K562 (cell line): ENCODE results near the gene TIMM44. TPM values are rescaled to one million over a fixed set of nuclear protein-coding genes. Genes with fewer than 3 reads are reported as not detected.
"Not testable (repeated sequence)": the region's sequence is repeated elsewhere in the genome, so short reads cannot be mapped to it uniquely, and the experiment has no call there.

ENCODE experiments used
- ATAC-seq: fragments of 200-7000 bp; cut with Tn5 transposase; 3 replicates; pipeline ENCODE4 v1.9.1; 2020; ENCODE audit warnings: moderate library complexity
- BruUV-seq: library from RNA; stranded (reverse); fragments of 400-500 nt; replicated peaks from 2 replicates; lab custom pipeline; 2021; lab: Mats Ljungman, UMichigan
- CTCF ChIA-PET: fragments of 300-600 bp; formaldehyde crosslinking; extraction: SDS; loops from one replicate; lab custom pipeline; 2021; ENCODE audit warnings: low intra/inter-chr PET ratio; lab: Yijun Ruan, JAX
- POLR2A ChIA-PET: fragments of 300-600, 350-650 bp; sonication (Branson Sonifier 250); formaldehyde crosslinking; extraction: SDS; loops from one replicate; lab custom pipeline; 2021; ENCODE audit warnings: antibody characterized with exemption, inconsistent platforms; lab: Yijun Ruan, JAX
- DNase-seq, 4 experiments: peaks; one replicate each; pipeline versions ENCODE4 v3.0.0 to v3.0.0-alpha.2; 2011 to 2018; ENCODE audit warnings: low spot score in 3 of 4, mixed read lengths in 3 of 4; ENCODE audit errors: extremely low read depth in 1 of 4
- FAIRE-seq: peaks from 2 replicates; lab custom pipeline; 2011; peaks lifted over from hg19 to GRCh38; lab: Jason Lieb, UNC
- H2AFZ ChIP-seq: 2 replicates; pipeline ENCODE4 v1.6.0; 2011; ENCODE audit warnings: low read depth, low read length, control low read depth, inconsistent platforms
- H3K27ac ChIP-seq: fragments of 200-600 bp; 3 replicates; pipeline ENCODE4 v1.8.0; 2011; ENCODE audit warnings: low read depth, mild to moderate bottlenecking, control low read depth, inconsistent platforms, low read length, moderate library complexity, mixed read lengths; ENCODE audit errors: extremely low read depth
- H3K27me3 ChIP-seq, 2 experiments: fragments of 300-600 bp in 1 of 2; 2 replicates in 1 of 2; 3 replicates in 1 of 2; pipeline versions ENCODE4 v1.6.0 to v1.8.0; 2011; ENCODE audit warnings: inconsistent platforms in 2 of 2, low read length in 2 of 2, mild to moderate bottlenecking in 1 of 2, mixed read lengths in 1 of 2, moderate library complexity in 1 of 2; ENCODE audit not compliant: control insufficient read depth in 2 of 2, insufficient read depth in 2 of 2
- H3K36me3 ChIP-seq: fragments of 300-600 bp; 3 replicates; pipeline ENCODE4 v1.8.0; 2011; ENCODE audit warnings: mild to moderate bottlenecking, low read length, inconsistent platforms; ENCODE audit not compliant: control insufficient read depth, insufficient read depth
- H3K4me1 ChIP-seq, 2 experiments: fragments of 200-600 bp in 1 of 2; replicated peaks in 1 of 2; 2 replicates in 1 of 2; 3 replicates in 1 of 2; pipeline versions ENCODE4 v1.5.1 to v1.8.0; 2011; ENCODE audit warnings: inconsistent platforms in 2 of 2, low read length in 2 of 2, mild to moderate bottlenecking in 1 of 2, mixed read lengths in 1 of 2, moderate library complexity in 1 of 2; ENCODE audit not compliant: control insufficient read depth in 2 of 2, insufficient read depth in 2 of 2
- H3K4me2 ChIP-seq: 2 replicates; pipeline ENCODE4 v1.6.1; 2011; ENCODE audit warnings: low read length, control low read depth, inconsistent platforms, mixed read lengths; ENCODE audit not compliant: insufficient read depth
- H3K4me3 ChIP-seq: fragments of 200-600 bp; sonication (generic), shearing (Covaris generic); 2 replicates; pipeline ENCODE4 v1.5.1; 2016; ENCODE audit warnings: control low read depth, inconsistent platforms
- H3K79me2 ChIP-seq: fragments of 200-600 bp; 3 replicates; pipeline ENCODE4 v1.8.0; 2011; ENCODE audit warnings: low read length, inconsistent platforms; ENCODE audit not compliant: control insufficient read depth, insufficient read depth
- H3K9ac ChIP-seq, 2 experiments: 2 replicates each; pipeline versions ENCODE4 v1.6.0 to v1.6.1; 2011; ENCODE audit warnings: low read depth in 2 of 2, low read length in 2 of 2, control low read depth in 1 of 2, inconsistent platforms in 1 of 2, mild to moderate bottlenecking in 1 of 2, mixed read lengths in 1 of 2; ENCODE audit not compliant: insufficient read depth in 1 of 2
- H3K9me1 ChIP-seq: one replicate; pipeline ENCODE4 v1.6.0; 2011; ENCODE audit warnings: inconsistent platforms, mild to moderate bottlenecking, low read length, moderate library complexity; ENCODE audit not compliant: control insufficient read depth, insufficient read depth
- H3K9me3 ChIP-seq: replicated peaks from 2 replicates; pipeline ENCODE4 v1.5.1; 2011; ENCODE audit warnings: low read depth, low read length, inconsistent platforms; ENCODE audit not compliant: control insufficient read depth, insufficient read depth
- H4K20me1 ChIP-seq: replicated peaks from 2 replicates; pipeline ENCODE4 v1.6.1; 2011; ENCODE audit warnings: low read length, inconsistent platforms, mixed read lengths; ENCODE audit not compliant: control insufficient read depth, insufficient read depth
- BHLHE40 ChIP-seq: IDR thresholded peaks from 2 replicates; pipeline ENCODE4 v1.6.1; 2011; ENCODE audit warnings: low read length, improper control_type of control experiment
- FOSL1 ChIP-seq: fragments of 200-800 bp; sonication (Bioruptor generic); conservative IDR thresholded peaks from 2 replicates; pipeline ENCODE4 v1.6.1; 2016; ENCODE audit warnings: missing genetic modification characterization, missing compliant biosample characterization
- JUN ChIP-seq, 2 experiments: sonication (generic) in 1 of 2; formaldehyde crosslinking in 1 of 2; IDR thresholded peaks; 2 replicates each; pipeline versions ENCODE4 v1.6.1 to v1.8.0; 2012 to 2022; ENCODE audit warnings: borderline replicate concordance in 2 of 2, mild to moderate bottlenecking in 2 of 2, improper control_type of control experiment in 1 of 2, low read depth in 1 of 2, low read length in 1 of 2, missing genetic modification reagents in 1 of 2
- JUND ChIP-seq, 2 experiments: IDR thresholded peaks; 2 replicates in 1 of 2; 3 replicates in 1 of 2; pipeline ENCODE4 v1.6.1; 2011; ENCODE audit warnings: borderline replicate concordance in 2 of 2, low read depth in 2 of 2, low read length in 2 of 2, improper control_type of control experiment in 1 of 2, missing biosample characterization in 1 of 2, missing genetic modification characterization in 1 of 2, missing genetic modification reagents in 1 of 2
- PKNOX1 ChIP-seq: fragments of 450-650 bp; IDR thresholded peaks from 2 replicates; pipeline ENCODE4 v1.6.1; 2016
- POLR2H ChIP-seq: IDR thresholded peaks from 2 replicates; pipeline ENCODE4 v1.6.1; 2016; ENCODE audit warnings: missing genetic modification characterization, low read depth, mild to moderate bottlenecking, control low read depth, missing compliant biosample characterization, moderate library complexity
- ZNF384 ChIP-seq: IDR thresholded peaks from 2 replicates; pipeline ENCODE4 v1.6.1; 2012; ENCODE audit warnings: low read depth, low read length, improper control_type of control experiment
- WGBS: fragments of 100-300 bp; shearing (Covaris generic); methylation state at CpG from one replicate; pipeline ENCODE4 v1.1.6; 2016; ENCODE audit warnings: low coverage, mixed read lengths; ENCODE audit not compliant: insufficient coverage; ENCODE audit errors: missing lambda C conversion rate; 5-methylcytosine and 5-hydroxymethylcytosine counted together
- in situ Hi-C: fragments of 300-500 bp; cut with MboI; formaldehyde crosslinking; loops from 4 replicates; pipeline ENCODE4 v1.15.0; 2018; ENCODE audit warnings: inconsistent platforms, mixed read lengths
- intact Hi-C: fragments of 100-400 bp; cut with micrococcal nuclease; formaldehyde crosslinking; loops from 2 replicates; pipeline ENCODE4 v1.14.2; 2022
- polyA plus RNA-seq, 8 experiments: library from polyadenylated mRNA; depleted of rRNA in 4 of 8; stranded (reverse) in 5 of 8; unstranded in 3 of 8; fragments of >200 nt; fragmentation: Nextera tagmentation in 2 of 8; fragmentation: Illumina TruSeq in 1 of 8; extraction: Ambion mirVana in 2 of 8; extraction: Trizol in 1 of 8; gene quantifications; 2 replicates each; pipeline versions ENCODE4 v1.2.1 to v1.2.3, GENCODE V29; 2011 to 2014; ENCODE audit warnings: inconsistent platforms in 1 of 8, missing spikeins in 1 of 8
- total RNA-seq, 7 experiments: library from RNA; depleted of rRNA in 6 of 7; stranded (reverse); fragments of >200 nt in 6 of 7; fragmentation: Illumina TruSeq in 2 of 7; extraction: Trizol in 2 of 7; gene quantifications; 2 replicates each; pipeline versions ENCODE4 v1.2.1 to v1.2.3, GENCODE V29; 2011 to 2021; ENCODE audit warnings: low replicate concordance in 1 of 7
- TF ChIP-seq, protein P1 (sequence below), 2 experiments: fragments of 450-650 bp in 1 of 2; sonication (generic) in 1 of 2; formaldehyde crosslinking in 1 of 2; IDR thresholded peaks in 1 of 2; conservative IDR thresholded peaks in 1 of 2; 2 replicates each; pipeline versions ENCODE4 v1.6.1 to v1.8.1; 2016 to 2023; ENCODE audit warnings: mild to moderate bottlenecking in 2 of 2, moderate library complexity in 2 of 2, inconsistent platforms in 1 of 2, missing genetic modification reagents in 1 of 2

TIMM44 gene
- total and polyA plus RNA-seq, 9 of the 15 experiments (the other 6 are each of a cell fraction or from before 2014, with no cell fraction given), result 10.3 to 231 (median 89.3) TPM

DNA sequence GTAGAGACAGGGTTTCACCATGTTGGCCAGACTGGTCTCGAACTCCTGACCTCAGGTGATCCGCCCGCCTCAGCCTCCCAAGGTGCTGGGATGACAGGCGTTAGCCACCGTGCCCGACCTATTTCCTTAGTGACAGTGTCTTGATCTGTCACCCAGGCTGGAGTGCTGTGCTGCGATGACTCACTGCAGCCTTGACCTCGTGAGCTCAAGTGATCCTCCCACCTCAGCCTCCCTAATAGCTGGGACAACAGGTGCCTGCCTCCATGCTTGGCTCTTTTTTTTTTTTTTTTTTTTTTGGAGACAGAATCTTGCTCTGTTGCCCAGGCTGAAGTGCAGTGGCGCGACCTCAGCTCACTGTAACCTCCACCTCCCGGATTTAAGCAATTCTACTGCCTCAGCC, 13.4 kb downstream of the TIMM44 start:
- in situ Hi-C loops; H3K4me3 ChIP-seq; H3K27me3 ChIP-seq; BruUV-seq; TF ChIP-seq JUN (CRISPR knock-in tag; IDR thresholded peaks at IDR 0.05; ENCODE audit: borderline replicate concordance): not testable (repeated sequence)
- 57% methylated on average over 11 of the region's 11 CpGs for WGBS
- DNase-seq, result peak in 1 of 4 experiments; percentile 50
- TF ChIP-seq POLR2H (0 out of 2 replicates have a peak, but pooled peaks have one; percentile 22), JUND (IDR thresholded peaks at IDR 0.05; ENCODE audit: borderline replicate concordance, low read depth, low read length) (peak; percentile 83), JUND (tag; IDR thresholded peaks at IDR 0.05; ENCODE audit: borderline replicate concordance, low read depth, low read length) (0 out of 3 replicates have a peak, but pooled peaks have one; percentile 28), BHLHE40 (0 out of 2 replicates have a peak, but pooled peaks have one; percentile 8), ZNF384 (peak; percentile 75), JUN (IDR thresholded peaks at IDR 0.05; ENCODE audit: borderline replicate concordance, low read depth, low read length) (peak; percentile 63; the same call in 1 of the 2 replicates), PKNOX1 (peak; percentile 37; the same call in 1 of the 2 replicates), FOSL1 (tag) (peak; percentile 72)
- TF ChIP-seq, protein P1, sequence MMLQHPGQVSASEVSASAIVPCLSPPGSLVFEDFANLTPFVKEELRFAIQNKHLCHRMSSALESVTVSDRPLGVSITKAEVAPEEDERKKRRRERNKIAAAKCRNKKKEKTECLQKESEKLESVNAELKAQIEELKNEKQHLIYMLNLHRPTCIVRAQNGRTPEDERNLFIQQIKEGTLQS (IDR thresholded peaks at IDR 0.05), result peak; percentile 84
- TF ChIP-seq, protein P1 (CRISPR knock-in tag; conservative IDR thresholded peaks at IDR 0.05), result not testable (repeated sequence)
- TF ChIP-seq, all 486 proteins: peak for 8; not testable (repeated sequence) for 478
- Histone ChIP-seq H3K36me3 (peaks cover 70% of the 10 kb centered on the region; the same call in 2 of the 3 replicates), H3K4me1 (peaks cover 11 to 74% of the 10 kb centered on the region in 2 experiments), H3K9ac (0 out of 4 replicates have a peak overlapping the region, but pooled peaks of 1 of the 2 experiments have one; percentile 52), H4K20me1 (peaks cover 21% of the 10 kb centered on the region)
- POLR2A ChIA-PET, result interaction anchor here (0.6 to 3.3 kb wide), 4 partner anchors 9 to 98 kb away, joined by 3 to 27 read pairs (median 4); partner anchors contain the start of gene TIMM44
- H3K9me1 ChIP-seq, intact Hi-C loops, H3K27ac ChIP-seq, H3K9me3 ChIP-seq, H3K79me2 ChIP-seq, CTCF ChIA-PET, H2AFZ ChIP-seq, ATAC-seq, H3K4me2 ChIP-seq: not testable (repeated sequence)
- FAIRE-seq, result peak; percentile 77
